ENCODE measurements around the gene PPFIA1.
"Not testable (repeated sequence)": the region's sequence is repeated elsewhere in the genome, so short reads cannot be mapped to it uniquely, and the experiment has no call there.

Gene PPFIA1

DNA sequence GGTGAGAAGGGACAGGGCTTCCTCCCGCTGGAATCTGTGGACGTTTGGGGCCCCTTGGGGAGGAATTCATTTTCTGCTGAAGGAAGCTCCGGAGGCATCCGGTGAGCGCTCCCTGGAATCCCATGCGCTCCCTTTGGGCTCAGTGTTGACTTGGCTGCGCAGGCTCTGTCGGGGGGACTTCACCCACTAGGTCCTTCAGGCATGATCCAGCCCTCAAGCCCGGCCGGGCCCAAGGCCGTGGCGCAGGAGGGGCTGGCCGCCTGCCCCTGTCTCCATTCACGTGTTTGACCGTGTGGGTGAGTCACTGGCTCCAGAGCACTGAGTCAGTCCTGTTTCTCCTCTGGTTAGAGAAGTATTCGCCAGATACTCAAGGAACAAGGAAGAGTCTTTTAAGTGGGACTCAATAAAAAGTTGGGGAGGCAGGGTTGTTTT, 129.2 kb downstream of the PPFIA1 start:
- no peak for DNase-seq (ENCODE audit: low spot score in 2 of 2)
- Mint-ChIP-seq H3K4me3 (peak overlapping the region; percentile 80), H3K27ac (ENCODE audit: low read depth) (no peak overlapping the region), H3K27me3 (peaks cover 28% of the 10 kb centered on the region), H3K9me3 (no peaks in the 10 kb centered on the region), H3K4me1 (peaks cover 13% of the 10 kb centered on the region), H3K36me3 (ENCODE audit: insufficient read depth) (peaks cover 8% of the 10 kb centered on the region)
- no peak for ATAC-seq (replicated peaks; ENCODE audit: extremely low read depth, poor library complexity, severe bottlenecking)

- peaks cover 13% of the 10 kb centered on the region for H3K4me1 Mint-ChIP-seq
- no peak overlapping the region for H3K4me3 Mint-ChIP-seq
- DNase-seq (ENCODE audit: low spot score in 2 of 2) = no peak
- no peak for ATAC-seq (replicated peaks; ENCODE audit: extremely low read depth, poor library complexity, severe bottlenecking)
- H3K9me3 Mint-ChIP-seq = no peaks in the 10 kb centered on the region
- peaks cover 18% of the 10 kb centered on the region for H3K27me3 Mint-ChIP-seq
- no peak overlapping the region for H3K27ac Mint-ChIP-seq (ENCODE audit: low read depth)
- peaks cover 8% of the 10 kb centered on the region for H3K36me3 Mint-ChIP-seq (ENCODE audit: insufficient read depth)
Measured at GRCh38 chr11:70400643-70401042, 130.2 kb downstream of the PPFIA1 start.

DNA sequence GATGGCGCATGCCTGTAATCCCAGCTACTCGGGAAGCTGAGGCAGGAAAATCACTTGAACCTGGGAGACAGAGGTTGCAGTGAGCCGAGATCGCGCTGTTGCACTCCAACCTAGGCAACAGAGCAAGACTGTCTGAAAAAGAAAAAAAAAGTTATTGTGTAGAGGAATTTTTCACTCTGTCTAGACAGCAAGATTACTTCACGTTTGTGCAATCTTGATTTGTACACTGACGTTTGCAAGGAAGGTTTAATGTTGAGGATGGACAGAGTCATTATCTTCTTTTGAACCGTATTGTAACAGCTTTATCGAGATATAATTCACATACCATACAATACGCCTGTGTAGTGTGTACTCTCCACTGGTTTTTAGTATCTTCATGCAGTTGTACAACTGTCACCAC, 131.5 kb downstream of the PPFIA1 start:
- Mint-ChIP-seq H3K27me3 (peaks cover 12% of the 10 kb centered on the region), H3K27ac (ENCODE audit: low read depth) (no peak overlapping the region), H3K9me3 (no peaks in the 10 kb centered on the region), H3K36me3 (ENCODE audit: insufficient read depth) (peaks cover 8% of the 10 kb centered on the region), H3K4me1 (peaks cover 12% of the 10 kb centered on the region), H3K4me3 (no peak overlapping the region)
- ATAC-seq (replicated peaks; ENCODE audit: extremely low read depth, poor library complexity, severe bottlenecking) (no peak), DNase-seq (ENCODE audit: low spot score in 2 of 2) (no peak)

DNA sequence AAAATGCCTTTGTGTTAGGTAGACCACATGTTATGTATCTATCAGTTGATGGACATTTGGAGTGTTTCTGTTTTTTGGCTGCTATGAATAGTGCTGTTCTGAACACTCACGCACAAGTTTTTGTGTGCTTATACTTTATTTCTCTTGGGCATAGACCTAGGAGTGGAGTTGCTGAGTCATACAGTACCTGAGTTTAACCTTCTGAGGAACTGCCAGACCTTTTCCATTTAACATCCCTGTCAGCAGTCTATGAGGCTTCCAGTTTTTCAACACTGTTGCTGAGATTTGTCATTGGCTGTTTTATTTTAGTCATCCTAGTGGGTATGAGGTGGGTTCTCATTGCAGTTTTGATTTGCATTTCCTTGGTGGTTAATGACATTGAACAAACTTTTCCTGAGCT, 132.2 kb downstream of the PPFIA1 start:
- H3K4me3 Mint-ChIP-seq = no peak overlapping the region
- ATAC-seq (replicated peaks; ENCODE audit: extremely low read depth, poor library complexity, severe bottlenecking) (no peak), DNase-seq (ENCODE audit: low spot score in 2 of 2) (no peak)
- no peaks in the 10 kb centered on the region for H3K9me3 Mint-ChIP-seq
- H3K36me3 Mint-ChIP-seq (ENCODE audit: insufficient read depth) = peaks cover 8% of the 10 kb centered on the region
- H3K4me1 Mint-ChIP-seq = peaks cover 5% of the 10 kb centered on the region
- peaks cover 6% of the 10 kb centered on the region for H3K27me3 Mint-ChIP-seq
- no peak overlapping the region for H3K27ac Mint-ChIP-seq (ENCODE audit: low read depth)

GRCh38 chr11:70404244-70404643, 133.8 kb downstream of the PPFIA1 start:
- Mint-ChIP-seq H3K4me1 (no peaks in the 10 kb centered on the region), H3K4me3 (no peak overlapping the region), H3K36me3 (ENCODE audit: insufficient read depth) (peaks cover 1% of the 10 kb centered on the region), H3K9me3 (no peaks in the 10 kb centered on the region), H3K27me3 (no peaks in the 10 kb centered on the region), H3K27ac (ENCODE audit: low read depth) (no peak overlapping the region)
- ATAC-seq (replicated peaks; ENCODE audit: extremely low read depth, poor library complexity, severe bottlenecking) = no peak
- DNase-seq (ENCODE audit: low spot score in 2 of 2) = no peak

DNA sequence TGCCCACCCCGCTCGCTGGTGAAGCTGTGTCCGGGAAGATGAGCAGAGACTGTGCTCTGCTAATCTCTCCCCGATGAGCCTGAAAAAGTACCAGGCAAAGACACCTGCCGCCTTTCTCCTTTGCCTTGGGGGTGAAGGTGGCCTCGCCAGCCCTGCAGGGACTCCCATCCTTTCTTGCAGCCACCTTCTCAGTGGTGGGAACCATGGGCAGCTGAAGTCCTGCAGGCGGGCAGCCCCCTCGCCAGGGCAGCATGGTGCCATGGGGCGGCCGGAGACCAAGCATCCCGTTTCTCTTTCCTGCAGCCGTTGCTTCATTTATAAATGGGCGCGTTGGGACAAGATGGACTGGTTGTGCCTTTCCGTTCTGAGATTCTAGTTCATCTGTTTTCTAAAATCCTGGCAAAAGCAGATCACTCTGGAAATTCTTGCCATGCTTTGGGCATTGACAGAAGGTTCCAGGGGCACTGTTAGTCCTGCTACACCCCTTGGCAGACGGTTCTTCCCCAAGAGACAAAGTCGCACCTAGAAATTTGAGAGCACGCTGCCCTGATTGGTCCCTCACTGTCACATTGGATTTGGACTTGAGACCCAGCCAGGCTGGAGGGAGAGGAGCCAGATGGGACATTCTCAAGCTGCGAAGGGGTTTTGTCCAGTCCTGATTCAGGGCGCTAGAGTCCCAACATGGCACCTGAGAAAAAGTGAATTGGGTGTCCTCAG, 135.3 kb downstream of the PPFIA1 start:
- H3K4me1 Mint-ChIP-seq = no peaks in the 10 kb centered on the region
- no peaks in the 10 kb centered on the region for H3K36me3 Mint-ChIP-seq (ENCODE audit: insufficient read depth)
- no peak for ATAC-seq (replicated peaks; ENCODE audit: extremely low read depth, poor library complexity, severe bottlenecking)
- H3K4me3 Mint-ChIP-seq = no peak overlapping the region
- H3K9me3 Mint-ChIP-seq = no peaks in the 10 kb centered on the region
- no peak overlapping the region for H3K27ac Mint-ChIP-seq (ENCODE audit: low read depth)
- peaks cover 15% of the 10 kb centered on the region for H3K27me3 Mint-ChIP-seq
- no peak for DNase-seq (ENCODE audit: low spot score in 2 of 2)

DNA sequence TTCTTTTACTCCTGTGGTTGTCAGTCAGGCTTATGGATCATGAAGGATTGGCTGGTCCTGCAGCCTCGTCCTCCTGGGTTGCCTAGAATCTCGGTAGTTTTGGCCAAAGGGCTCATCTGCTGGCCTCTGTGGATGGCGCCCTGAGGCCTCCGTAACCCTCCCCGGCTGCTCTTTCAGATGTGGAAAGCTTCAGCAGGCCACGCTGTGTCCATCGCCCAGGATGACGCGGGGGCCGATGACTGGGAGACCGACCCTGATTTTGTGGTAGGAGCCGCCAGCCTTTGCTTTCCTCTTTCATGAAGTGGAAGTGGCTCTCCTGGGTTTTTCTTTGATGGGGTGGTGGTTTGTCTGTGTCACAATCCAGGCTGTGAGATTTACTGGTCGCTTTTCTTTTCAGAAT, 136.6 kb downstream of the PPFIA1 start:
- DNase-seq (ENCODE audit: low spot score in 2 of 2) (no peak), ATAC-seq (replicated peaks; ENCODE audit: extremely low read depth, poor library complexity, severe bottlenecking) (no peak)
- H3K27ac Mint-ChIP-seq (ENCODE audit: low read depth) = no peak overlapping the region
- H3K4me1 Mint-ChIP-seq = no peaks in the 10 kb centered on the region
- no peak overlapping the region for H3K4me3 Mint-ChIP-seq
- no peaks in the 10 kb centered on the region for H3K36me3 Mint-ChIP-seq (ENCODE audit: insufficient read depth)
- H3K9me3 Mint-ChIP-seq = no peaks in the 10 kb centered on the region
- peaks cover 26% of the 10 kb centered on the region for H3K27me3 Mint-ChIP-seq

- Mint-ChIP-seq H3K9me3 (no peaks in the 10 kb centered on the region), H3K4me3 (no peak overlapping the region), H3K4me1 (no peaks in the 10 kb centered on the region), H3K36me3 (ENCODE audit: insufficient read depth) (no peaks in the 10 kb centered on the region), H3K27ac (ENCODE audit: low read depth) (no peak overlapping the region), H3K27me3 (peaks cover 31% of the 10 kb centered on the region)
- ATAC-seq (replicated peaks; ENCODE audit: extremely low read depth, poor library complexity, severe bottlenecking) = no peak
- DNase-seq (ENCODE audit: low spot score in 2 of 2) = no peak
Measured at GRCh38 chr11:70407814-70408213, 137.3 kb downstream of the PPFIA1 start.

DNA sequence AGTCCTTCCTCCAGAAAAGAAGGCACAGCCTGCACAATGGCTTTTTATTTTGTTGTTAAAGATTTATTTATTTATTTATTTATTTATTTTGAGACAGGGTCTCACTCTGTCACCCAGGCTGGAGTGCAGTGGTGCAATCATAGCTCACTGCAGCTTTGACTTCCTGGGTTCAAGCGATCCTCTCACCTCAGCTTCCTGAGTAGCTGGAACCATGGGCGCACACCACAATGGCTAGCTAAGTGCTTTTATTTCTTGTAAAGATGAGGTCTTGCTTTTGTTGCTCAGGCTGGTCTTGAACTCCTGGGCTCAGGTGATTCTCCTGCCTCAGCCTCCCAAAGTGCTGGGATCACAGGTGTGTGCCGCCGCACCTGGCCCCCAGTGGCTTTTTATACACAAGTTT, 137.8 kb downstream of the PPFIA1 start:
- not testable (repeated sequence) for ATAC-seq (replicated peaks; ENCODE audit: extremely low read depth, poor library complexity, severe bottlenecking); H3K9me3 Mint-ChIP-seq; H3K4me1 Mint-ChIP-seq; H3K27ac Mint-ChIP-seq (ENCODE audit: low read depth); H3K36me3 Mint-ChIP-seq (ENCODE audit: insufficient read depth); DNase-seq (ENCODE audit: low spot score in 2 of 2); H3K4me3 Mint-ChIP-seq
- peaks cover 36% of the 10 kb centered on the region for H3K27me3 Mint-ChIP-seq

- Mint-ChIP-seq H3K27me3 (peaks cover 36% of the 10 kb centered on the region), H3K27ac (ENCODE audit: low read depth) (no peak overlapping the region), H3K9me3 (no peaks in the 10 kb centered on the region), H3K36me3 (ENCODE audit: insufficient read depth) (no peaks in the 10 kb centered on the region), H3K4me3 (no peak overlapping the region), H3K4me1 (no peaks in the 10 kb centered on the region)
- ATAC-seq (replicated peaks; ENCODE audit: extremely low read depth, poor library complexity, severe bottlenecking) (no peak), DNase-seq (ENCODE audit: low spot score in 2 of 2) (no peak)
Measured at GRCh38 chr11:70409437-70409836, 138.9 kb downstream of the PPFIA1 start.

DNA sequence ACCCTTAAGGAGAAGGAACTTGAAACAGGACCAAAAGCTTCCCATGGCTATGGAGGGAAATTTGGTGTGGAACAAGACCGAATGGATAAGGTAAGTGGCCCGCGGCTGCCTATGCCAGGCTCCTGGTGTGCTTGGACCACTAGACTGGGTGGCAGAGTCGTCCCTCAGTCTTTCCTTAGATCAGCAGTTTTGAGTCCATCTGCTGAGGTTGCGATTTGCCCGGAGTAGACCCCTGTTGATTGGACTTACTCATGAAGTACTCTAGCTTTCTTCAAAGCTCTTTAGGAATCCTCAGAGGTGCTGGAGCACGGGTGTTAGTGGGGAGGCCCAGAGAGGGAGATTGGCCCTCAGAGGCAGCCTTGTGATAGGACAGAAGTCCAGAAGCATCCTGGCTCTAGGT, 139.4 kb downstream of the PPFIA1 start:
- Mint-ChIP-seq H3K36me3 (ENCODE audit: insufficient read depth) (no peaks in the 10 kb centered on the region), H3K9me3 (no peaks in the 10 kb centered on the region), H3K27ac (ENCODE audit: low read depth) (no peak overlapping the region), H3K4me1 (no peaks in the 10 kb centered on the region), H3K4me3 (no peak overlapping the region), H3K27me3 (peaks cover 36% of the 10 kb centered on the region)
- no peak for DNase-seq (ENCODE audit: low spot score in 2 of 2)
- no peak for ATAC-seq (replicated peaks; ENCODE audit: extremely low read depth, poor library complexity, severe bottlenecking)

DNA sequence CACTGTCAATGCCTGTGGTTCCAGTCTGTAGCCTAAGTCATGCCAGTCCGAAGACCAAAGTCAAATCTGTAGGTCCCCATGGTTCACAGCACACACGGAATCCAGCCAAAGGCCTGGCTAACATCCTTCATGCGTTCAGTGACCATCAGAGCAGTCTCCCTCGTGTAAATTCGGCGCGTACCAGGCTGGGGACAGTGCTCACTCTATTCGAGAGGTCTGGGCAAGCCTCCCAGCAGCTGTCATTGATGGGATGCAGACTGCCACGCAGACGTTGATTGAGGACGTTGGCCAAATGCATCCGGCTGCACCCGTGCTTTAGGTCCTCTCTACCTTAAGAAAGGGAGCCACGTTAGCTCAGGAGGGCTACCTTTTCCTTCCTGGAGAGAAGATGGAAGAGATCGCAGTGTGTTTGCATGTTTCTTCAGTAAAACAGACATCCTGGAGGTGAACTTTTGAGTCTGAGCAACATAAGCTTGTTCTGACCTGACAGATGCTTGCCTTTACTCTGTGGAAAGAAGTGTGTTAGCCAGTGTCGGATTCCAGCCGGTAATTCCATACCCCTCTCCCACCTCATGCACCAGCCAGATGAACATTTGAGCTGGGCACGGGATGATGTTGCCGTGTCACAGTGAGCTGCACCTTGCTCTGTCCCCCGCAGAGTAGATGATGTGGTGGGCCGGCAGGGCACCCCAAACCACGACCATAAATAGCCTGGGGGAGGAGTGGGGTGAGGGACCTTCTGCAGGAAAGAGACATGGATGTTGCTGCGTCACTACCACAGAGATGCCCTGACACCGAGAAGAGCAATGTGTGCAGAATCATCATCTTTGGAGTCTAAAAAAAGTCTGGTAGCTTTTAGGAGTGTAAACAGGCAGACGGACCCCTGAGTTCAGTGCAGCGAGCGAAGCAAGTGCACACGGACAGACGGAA, 140.1 kb downstream of the PPFIA1 start:
- H3K27me3 Mint-ChIP-seq = peaks cover 36% of the 10 kb centered on the region
- no peak overlapping the region for H3K4me3 Mint-ChIP-seq
- no peak for ATAC-seq (replicated peaks; ENCODE audit: extremely low read depth, poor library complexity, severe bottlenecking)
- H3K4me1 Mint-ChIP-seq = no peaks in the 10 kb centered on the region
- no peaks in the 10 kb centered on the region for H3K9me3 Mint-ChIP-seq
- DNase-seq (ENCODE audit: low spot score in 2 of 2) = no peak
- H3K27ac Mint-ChIP-seq (ENCODE audit: low read depth) = no peak overlapping the region
- peaks cover 2% of the 10 kb centered on the region for H3K36me3 Mint-ChIP-seq (ENCODE audit: insufficient read depth)

All from central memory CD8-positive, alpha-beta T cell (primary cell).